ENCODE measurements around the gene TGFB1.

GRCh38 chr19:41398598-41398997 is 44.9 kb upstream of the TGFB1 start:
- no peak for TF ChIP-seq CTCF (IDR thresholded peaks at IDR 0.05; ENCODE audit: low read depth, low read length, missing input control)
- TF ChIP-seq RAD21 (IDR thresholded peaks at IDR 0.05): no peak
- no peak for TF ChIP-seq GABPA (IDR thresholded peaks at IDR 0.05 in 1 of 2, conservative IDR thresholded peaks at IDR 0.05 in 1 of 2)
- no peak for TF ChIP-seq FOXA1 (IDR thresholded peaks at IDR 0.05)
- TF ChIP-seq REST (IDR thresholded peaks at IDR 0.05): no peak
- TF ChIP-seq YY1 (IDR thresholded peaks at IDR 0.05): no peak
- TF ChIP-seq MAX (IDR thresholded peaks at IDR 0.05): no peak
- TF ChIP-seq SP1 (IDR thresholded peaks at IDR 0.05): no peak
- no peak for TF ChIP-seq ATF3 (IDR thresholded peaks at IDR 0.05)
